Bladder microvascular endothelial cell (primary cell): Measurements from ENCODE around the gene FOXL3. TPM values are rescaled to one million over a fixed set of nuclear protein-coding genes. Genes with fewer than 3 reads are reported as not detected.

Experiments
- total RNA-seq: library from RNA; depleted of rRNA; stranded (reverse); fragments of >200 nt; gene quantifications from 2 replicates; pipeline ENCODE4 v1.2.3, GENCODE V29; 2014

FOXL3 gene
- not detected in 2 replicates for total RNA-seq

GRCh38 chr7:289756-290553, at the start of gene FOXL3:
TSS of gene FOXL3 (plus strand) at chr7:290170. CDS start at chr7:290170, 0 bp downstream.

Other genes starting within 250 kb of the FOXL3 start
- gene FAM20C, start 97.6 kb upstream of the FOXL3 start, total RNA-seq = 3.1 and 8.2 TPM in 2 replicates
- gene PDGFA, start 229.7 kb downstream of the FOXL3 start, total RNA-seq = 32.1 and 88.4 TPM in 2 replicates